Fibroblast of villous mesenchyme (primary cell): ENCODE measurements around the gene TTLL11. TPM values are rescaled to one million over a fixed set of nuclear protein-coding genes. Genes with fewer than 3 reads are reported as not detected.
"Not testable (repeated sequence)": the region's sequence is repeated elsewhere in the genome, so short reads cannot be mapped to it uniquely, and the experiment has no call there.

Experiments
- DNase-seq: peaks from one replicate; pipeline ENCODE4 v3.0.0-alpha.2; 2010; ENCODE audit warnings: low read depth
- H3K4me3 ChIP-seq: 2 replicates; pipeline ENCODE4 v1.5.1; 2011; ENCODE audit warnings: low read depth, mild to moderate bottlenecking, low read length
- CTCF ChIP-seq: IDR thresholded peaks from 2 replicates; pipeline ENCODE4 v1.5.1; 2012; ENCODE audit warnings: low read depth, mild to moderate bottlenecking, low read length; ENCODE audit not compliant: insufficient read depth
- total RNA-seq: library from RNA; depleted of rRNA; stranded (reverse); fragments of >200 nt; gene quantifications from 2 replicates; pipeline ENCODE4 v1.2.3, GENCODE V29; 2012

The TTLL11 gene
- total RNA-seq, 1 donor = 4.3 TPM

GRCh38 chr9:122119721-122120120, 26.6 kb upstream of the TTLL11 start:
- no peak for DNase-seq

GRCh38 chr9:122119166-122119521, 26.0 kb upstream of the TTLL11 start:
- no peak for DNase-seq
- H3K4me3 ChIP-seq = no peak overlapping the region
- TF ChIP-seq CTCF = no peak

More at GRCh38 chr9:122119721-122120120, 26.6 kb upstream of the TTLL11 start:
- no peak overlapping the region for H3K4me3 ChIP-seq
- TF ChIP-seq CTCF = no peak

- no peak overlapping the region for H3K4me3 ChIP-seq
- DNase-seq = no peak
- no peak for TF ChIP-seq CTCF
Observed at GRCh38 chr9:122118343-122119165, 25.4 kb upstream of the TTLL11 start.

GRCh38 chr9:122117241-122117640, 24.1 kb upstream of the TTLL11 start:
- not testable (repeated sequence) for DNase-seq, H3K4me3 ChIP-seq

GRCh38 chr9:122116448-122117173, 23.5 kb upstream of the TTLL11 start:
- H3K4me3 ChIP-seq = no peak overlapping the region
- TF ChIP-seq CTCF = no peak
- DNase-seq = no peak

GRCh38 chr9:122116040-122116439, 22.9 kb upstream of the TTLL11 start:
- TF ChIP-seq CTCF = no peak
- H3K4me3 ChIP-seq = no peak overlapping the region
- no peak for DNase-seq

- no peak for TF ChIP-seq CTCF
- DNase-seq = no peak
- no peak overlapping the region for H3K4me3 ChIP-seq
Observed at GRCh38 chr9:122115176-122116035, 22.3 kb upstream of the TTLL11 start.
